ENCODE data around the gene KBTBD4. TPM values are rescaled to one million over a fixed set of nuclear protein-coding genes. Genes with fewer than 3 reads are reported as not detected.
A peak's percentile ranks its signal among the peaks of the same experiment; 100 is the strongest.

The KBTBD4 gene
- total RNA-seq, 1 donor from 2014 or later = 15.4 TPM

DNA sequence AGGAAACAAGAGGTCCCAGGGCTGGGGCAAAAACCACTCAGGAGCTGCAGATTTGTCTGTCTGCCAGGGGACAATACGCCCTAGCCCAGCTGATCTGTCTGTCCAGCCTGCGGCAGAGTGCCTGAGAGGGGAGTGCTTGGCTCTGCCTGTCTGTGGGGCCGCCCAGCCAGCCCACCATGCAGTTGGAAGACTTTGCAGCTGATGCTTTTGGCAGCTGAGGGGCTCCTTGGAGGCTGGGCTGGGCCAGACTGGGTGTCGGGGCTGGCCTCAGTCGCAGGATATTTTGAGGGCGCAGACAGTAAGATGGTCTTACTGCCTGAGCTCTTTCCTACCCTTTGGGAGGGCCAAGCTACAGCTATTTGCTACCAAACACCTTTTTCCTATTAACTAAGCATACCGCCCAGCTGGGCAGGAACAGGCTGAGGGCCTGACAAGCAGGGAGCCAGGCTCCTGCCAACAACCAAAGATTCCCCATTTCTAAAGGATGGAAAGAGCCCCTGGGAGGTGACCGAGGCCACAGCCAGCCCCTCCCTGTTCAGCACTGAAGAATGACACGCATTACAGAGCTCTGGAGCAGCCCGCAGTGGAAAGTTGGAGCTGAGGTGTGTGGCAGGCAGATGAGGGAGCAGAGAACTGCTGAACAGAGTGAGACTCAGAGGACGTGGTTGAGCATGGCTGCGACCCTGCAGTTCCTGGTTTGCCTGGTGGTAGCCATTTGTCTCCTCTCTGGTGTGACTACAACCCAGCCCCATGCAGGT, 7.5 kb upstream of the KBTBD4 start, which contains the start of gene FAM180B:
Gene FAM180B (plus strand): TSS at position 581 of the 758 bp plus-strand sequence. CDS start 91 bp downstream, at position 672.
- TF ChIP-seq, protein P1, sequence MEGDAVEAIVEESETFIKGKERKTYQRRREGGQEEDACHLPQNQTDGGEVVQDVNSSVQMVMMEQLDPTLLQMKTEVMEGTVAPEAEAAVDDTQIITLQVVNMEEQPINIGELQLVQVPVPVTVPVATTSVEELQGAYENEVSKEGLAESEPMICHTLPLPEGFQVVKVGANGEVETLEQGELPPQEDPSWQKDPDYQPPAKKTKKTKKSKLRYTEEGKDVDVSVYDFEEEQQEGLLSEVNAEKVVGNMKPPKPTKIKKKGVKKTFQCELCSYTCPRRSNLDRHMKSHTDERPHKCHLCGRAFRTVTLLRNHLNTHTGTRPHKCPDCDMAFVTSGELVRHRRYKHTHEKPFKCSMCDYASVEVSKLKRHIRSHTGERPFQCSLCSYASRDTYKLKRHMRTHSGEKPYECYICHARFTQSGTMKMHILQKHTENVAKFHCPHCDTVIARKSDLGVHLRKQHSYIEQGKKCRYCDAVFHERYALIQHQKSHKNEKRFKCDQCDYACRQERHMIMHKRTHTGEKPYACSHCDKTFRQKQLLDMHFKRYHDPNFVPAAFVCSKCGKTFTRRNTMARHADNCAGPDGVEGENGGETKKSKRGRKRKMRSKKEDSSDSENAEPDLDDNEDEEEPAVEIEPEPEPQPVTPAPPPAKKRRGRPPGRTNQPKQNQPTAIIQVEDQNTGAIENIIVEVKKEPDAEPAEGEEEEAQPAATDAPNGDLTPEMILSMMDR (conservative IDR thresholded peaks at IDR 0.05) = no peak
- DNase-seq (ENCODE audit: low read depth, low spot score) = no peak
- Mint-ChIP-seq H3K4me3 (peak within 1 kb of the TSS; percentile 62), H3K9me3 (no peaks in the 10 kb centered on the region), H3K4me1 (peaks cover 14% of the 10 kb centered on the region), H3K27ac (ENCODE audit: unreplicated experiment) (peak within 1 kb of the TSS; percentile 84), H3K27me3 (ENCODE audit: low read depth) (no peaks in the 10 kb centered on the region), H3K36me3 (ENCODE audit: low read depth) (peaks cover 10% of the 10 kb centered on the region)

DNA sequence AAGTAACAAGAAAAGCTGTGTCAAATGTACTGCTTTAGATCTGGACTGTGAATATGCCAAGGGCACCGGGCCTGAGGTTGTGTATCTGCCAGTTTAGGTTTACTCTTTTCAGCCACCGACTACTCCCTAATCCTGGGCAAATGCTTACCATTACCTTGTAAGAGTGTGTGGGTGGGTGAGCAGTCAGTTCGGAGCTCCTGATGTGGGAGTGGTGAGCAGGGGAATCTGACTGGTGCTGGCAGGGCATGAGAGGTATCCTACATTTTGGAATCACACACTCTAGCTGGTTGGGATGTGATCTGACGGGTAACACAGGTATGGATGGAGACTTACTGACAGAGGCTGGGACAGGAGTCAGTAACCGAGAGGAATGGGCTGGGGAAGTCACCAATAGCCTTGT, 5.1 kb upstream of the KBTBD4 start:
- H3K4me3 Mint-ChIP-seq = peak overlapping the region; percentile 78
- peaks cover 21% of the 10 kb centered on the region for H3K4me1 Mint-ChIP-seq
- H3K27me3 Mint-ChIP-seq (ENCODE audit: low read depth) = no peaks in the 10 kb centered on the region
- TF ChIP-seq, protein P1 (conservative IDR thresholded peaks at IDR 0.05) = no peak
- H3K27ac Mint-ChIP-seq (ENCODE audit: unreplicated experiment) = no peak overlapping the region
- H3K36me3 Mint-ChIP-seq (ENCODE audit: low read depth) = peaks cover 13% of the 10 kb centered on the region
- DNase-seq (ENCODE audit: low read depth, low spot score) = no peak
- no peaks in the 10 kb centered on the region for H3K9me3 Mint-ChIP-seq

DNA sequence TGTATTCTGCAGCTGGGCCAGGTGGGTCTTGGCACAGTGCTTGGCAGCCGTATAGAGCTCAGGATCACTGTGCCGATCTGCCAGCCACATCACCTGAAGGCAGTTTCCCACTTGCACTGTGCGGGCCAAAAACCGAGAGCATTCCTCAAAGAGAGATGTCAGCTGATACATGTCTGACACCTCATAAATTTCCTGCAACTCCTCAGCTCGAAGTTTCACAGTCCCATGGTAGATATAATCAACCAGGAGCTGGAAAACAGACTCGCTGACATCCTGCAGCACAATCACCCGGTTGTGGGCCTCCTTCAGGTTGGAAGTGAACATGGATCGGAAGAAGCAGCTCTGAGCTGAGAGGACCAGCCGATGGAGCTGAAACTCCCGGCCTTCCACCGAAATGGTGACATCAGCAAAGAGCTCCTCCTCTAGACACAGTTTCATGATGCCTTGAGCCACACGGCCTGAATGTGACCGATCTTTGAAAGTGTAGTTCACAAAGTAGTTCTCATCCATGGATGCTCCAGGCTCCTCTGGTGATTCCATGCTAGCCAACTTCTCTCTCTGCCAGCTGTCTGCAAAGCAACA, 1.2 kb downstream of the KBTBD4 start:
- Mint-ChIP-seq H3K27me3 (ENCODE audit: low read depth) (no peaks in the 10 kb centered on the region), H3K4me3 (peak overlapping the region; percentile 97), H3K9me3 (no peaks in the 10 kb centered on the region), H3K27ac (ENCODE audit: unreplicated experiment) (peak overlapping the region; percentile 99), H3K36me3 (ENCODE audit: low read depth) (peaks cover 9% of the 10 kb centered on the region), H3K4me1 (peaks cover 31% of the 10 kb centered on the region)
- TF ChIP-seq, protein P1 (conservative IDR thresholded peaks at IDR 0.05) = no peak
- DNase-seq (ENCODE audit: low read depth, low spot score) = no peak

DNA sequence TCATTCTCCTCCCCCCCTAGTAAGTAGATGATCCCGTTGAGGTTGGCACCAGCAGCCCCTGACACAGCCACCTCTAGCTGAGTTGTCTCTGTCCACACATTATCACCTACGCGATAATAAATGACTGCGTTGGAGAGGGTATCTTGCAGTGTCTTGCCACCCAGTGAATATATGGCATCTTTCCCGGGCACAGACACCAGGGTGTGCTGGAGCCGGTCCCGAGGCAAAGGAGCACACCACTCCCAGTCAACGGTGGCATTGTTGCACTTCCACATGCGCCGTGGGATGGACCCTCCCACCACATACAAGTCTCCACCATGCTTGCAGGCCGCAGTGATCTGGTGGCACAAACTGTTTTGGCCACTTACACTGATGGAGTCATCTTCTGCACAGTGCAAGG, 5.4 kb downstream of the KBTBD4 start:
- no peaks in the 10 kb centered on the region for H3K27me3 Mint-ChIP-seq (ENCODE audit: low read depth)
- TF ChIP-seq, protein P1 (conservative IDR thresholded peaks at IDR 0.05) = no peak
- H3K36me3 Mint-ChIP-seq (ENCODE audit: low read depth) = peaks cover 9% of the 10 kb centered on the region
- H3K9me3 Mint-ChIP-seq = no peaks in the 10 kb centered on the region
- DNase-seq (ENCODE audit: low read depth, low spot score) = no peak
- H3K4me3 Mint-ChIP-seq = peak overlapping the region; percentile 23
- peaks cover 15% of the 10 kb centered on the region for H3K4me1 Mint-ChIP-seq
- H3K27ac Mint-ChIP-seq (ENCODE audit: unreplicated experiment) = no peak overlapping the region

DNA sequence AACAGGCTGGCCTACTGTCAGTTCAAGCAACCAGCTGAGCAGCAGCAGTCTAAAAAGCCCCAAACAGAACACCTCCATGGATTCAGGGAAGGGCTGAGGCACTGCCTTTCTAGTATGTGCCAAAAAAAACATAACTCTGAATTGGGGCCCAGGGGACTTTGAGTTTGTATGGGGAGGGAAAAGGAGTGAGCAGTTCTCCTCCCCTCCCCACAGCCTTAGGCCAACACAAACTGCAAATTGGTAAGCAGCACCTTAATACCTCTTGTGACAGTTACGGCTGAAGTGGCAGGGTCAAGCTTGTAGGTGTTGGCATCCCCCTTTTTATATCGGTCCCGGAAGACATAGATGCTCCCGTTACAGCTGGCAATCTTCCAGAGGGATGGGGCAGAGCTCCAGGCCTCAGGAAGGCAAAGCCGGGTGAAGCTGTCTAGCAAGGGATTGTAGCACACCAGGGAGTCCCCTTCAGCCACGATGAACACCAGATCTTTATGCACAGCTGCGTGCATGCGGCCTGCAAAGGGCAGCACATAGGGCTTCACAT, 6.0 kb downstream of the KBTBD4 start:
- Mint-ChIP-seq H3K4me3 (peak overlapping the region; percentile 34), H3K27me3 (ENCODE audit: low read depth) (no peaks in the 10 kb centered on the region), H3K4me1 (peaks cover 10% of the 10 kb centered on the region), H3K27ac (ENCODE audit: unreplicated experiment) (no peak overlapping the region), H3K36me3 (ENCODE audit: low read depth) (peaks cover 9% of the 10 kb centered on the region), H3K9me3 (no peaks in the 10 kb centered on the region)
- no peak for DNase-seq (ENCODE audit: low read depth, low spot score)
- TF ChIP-seq, protein P1 (conservative IDR thresholded peaks at IDR 0.05) = no peak
